ENCODE measurements around the gene KCNH8. TPM values are rescaled to one million over a fixed set of nuclear protein-coding genes. Genes with fewer than 3 reads are reported as not detected.

Gene KCNH8
- total RNA-seq, 2 experiments from 2014 or later: not detected

DNA sequence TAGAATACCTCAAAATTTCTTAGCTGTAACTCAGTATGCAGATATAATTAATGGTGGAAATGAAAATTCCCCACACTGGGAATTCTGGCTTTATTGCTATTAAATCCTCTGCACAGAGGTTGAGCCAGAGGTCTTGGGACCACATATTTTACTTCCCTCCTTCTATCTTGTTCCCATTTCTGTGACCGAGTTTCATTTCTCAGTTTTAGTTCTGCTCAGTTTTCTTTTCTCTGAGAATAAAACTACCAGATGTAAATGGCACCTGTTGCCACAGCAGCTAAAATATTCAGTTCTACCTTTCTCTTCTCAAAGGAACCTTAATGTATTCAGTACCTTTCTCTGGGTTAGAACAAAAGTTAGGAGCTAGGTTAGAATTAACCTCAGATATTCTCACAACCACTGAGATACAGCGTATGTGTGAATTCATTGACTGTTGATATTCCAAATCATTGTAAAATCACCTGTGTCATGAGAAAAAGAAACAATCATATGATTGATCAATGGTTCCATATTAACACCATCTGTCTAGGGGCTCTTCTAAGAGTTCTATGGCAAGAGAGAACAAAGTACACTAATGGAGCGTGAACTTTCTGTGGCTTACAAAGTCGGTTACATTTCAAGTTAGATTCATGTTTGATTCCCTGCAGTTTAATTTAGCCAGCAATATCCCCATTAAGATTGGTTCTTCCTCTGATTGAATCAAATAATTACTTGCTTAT lies 411.6 kb downstream of the KCNH8 start:
- CTCF ChIA-PET: no interaction called here
- intact Hi-C loops (cut with micrococcal nuclease): no loop called here
- POLR2A ChIA-PET: no interaction called here
- Mint-ChIP-seq H3K4me3 (no peak overlapping the region), H3K9me3 (peaks cover 2% of the 10 kb centered on the region), H3K27ac (no peak overlapping the region), H3K4me1 (ENCODE audit: low read depth) (no peaks in the 10 kb centered on the region), H3K36me3 (ENCODE audit: low read depth) (no peaks in the 10 kb centered on the region), H3K27me3 (no peaks in the 10 kb centered on the region)
- ATAC-seq (no peak), DNase-seq (no peak)
- TF ChIP-seq, protein P1, sequence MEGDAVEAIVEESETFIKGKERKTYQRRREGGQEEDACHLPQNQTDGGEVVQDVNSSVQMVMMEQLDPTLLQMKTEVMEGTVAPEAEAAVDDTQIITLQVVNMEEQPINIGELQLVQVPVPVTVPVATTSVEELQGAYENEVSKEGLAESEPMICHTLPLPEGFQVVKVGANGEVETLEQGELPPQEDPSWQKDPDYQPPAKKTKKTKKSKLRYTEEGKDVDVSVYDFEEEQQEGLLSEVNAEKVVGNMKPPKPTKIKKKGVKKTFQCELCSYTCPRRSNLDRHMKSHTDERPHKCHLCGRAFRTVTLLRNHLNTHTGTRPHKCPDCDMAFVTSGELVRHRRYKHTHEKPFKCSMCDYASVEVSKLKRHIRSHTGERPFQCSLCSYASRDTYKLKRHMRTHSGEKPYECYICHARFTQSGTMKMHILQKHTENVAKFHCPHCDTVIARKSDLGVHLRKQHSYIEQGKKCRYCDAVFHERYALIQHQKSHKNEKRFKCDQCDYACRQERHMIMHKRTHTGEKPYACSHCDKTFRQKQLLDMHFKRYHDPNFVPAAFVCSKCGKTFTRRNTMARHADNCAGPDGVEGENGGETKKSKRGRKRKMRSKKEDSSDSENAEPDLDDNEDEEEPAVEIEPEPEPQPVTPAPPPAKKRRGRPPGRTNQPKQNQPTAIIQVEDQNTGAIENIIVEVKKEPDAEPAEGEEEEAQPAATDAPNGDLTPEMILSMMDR (IDR thresholded peaks at IDR 0.05): no peak

DNA sequence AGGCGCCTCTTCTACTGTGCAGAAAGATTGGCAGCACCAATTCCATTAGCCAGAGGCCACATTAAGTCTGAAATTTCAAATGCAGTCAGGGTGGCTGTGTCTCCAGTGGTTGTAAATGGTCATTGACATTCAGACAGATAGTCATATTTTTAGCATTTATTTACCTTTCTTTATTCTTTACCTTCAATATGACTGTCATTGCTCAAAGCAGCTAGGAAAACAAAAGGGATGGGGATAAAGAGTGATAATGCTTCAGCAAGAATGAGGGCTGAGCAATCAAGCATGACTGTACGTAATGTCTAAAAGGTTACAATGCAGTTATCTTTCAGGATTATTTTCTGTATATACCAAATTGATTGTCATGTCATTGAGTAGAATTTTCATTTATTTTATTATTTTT lies 425.3 kb downstream of the KCNH8 start:
- ATAC-seq (no peak), DNase-seq (no peak)
- Mint-ChIP-seq H3K4me1 (ENCODE audit: low read depth) (no peaks in the 10 kb centered on the region), H3K27ac (no peak overlapping the region), H3K36me3 (ENCODE audit: low read depth) (no peaks in the 10 kb centered on the region), H3K27me3 (no peaks in the 10 kb centered on the region), H3K4me3 (no peak overlapping the region), H3K9me3 (peaks cover under 1% of the 10 kb centered on the region)
- POLR2A ChIA-PET: no interaction called here
- CTCF ChIA-PET: no interaction called here
- TF ChIP-seq, protein P1 (IDR thresholded peaks at IDR 0.05): no peak
- intact Hi-C loops (cut with micrococcal nuclease): no loop called here

DNA sequence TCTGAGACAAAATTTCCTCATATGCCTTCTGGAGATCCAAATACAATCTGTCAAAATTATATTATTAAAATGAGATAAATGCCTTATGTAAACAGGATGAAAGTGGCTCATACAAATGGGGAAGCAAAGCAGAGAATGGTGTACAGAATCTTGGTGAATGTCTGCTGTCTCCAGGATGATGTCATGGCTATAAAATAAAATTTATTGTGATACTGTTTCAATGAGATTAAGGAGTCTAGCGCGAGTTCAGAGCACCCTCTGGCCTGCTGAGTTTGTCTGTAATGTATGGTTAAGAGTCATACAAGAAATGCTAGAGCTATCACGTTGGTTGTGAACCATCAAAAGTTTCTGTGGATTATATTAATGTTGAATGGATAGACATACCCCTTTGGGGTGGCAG lies 426.0 kb downstream of the KCNH8 start:
- H3K27ac Mint-ChIP-seq: no peak overlapping the region
- ChIA-PET POLR2A (no interaction called here), CTCF (no interaction called here)
- no peak overlapping the region for H3K4me3 Mint-ChIP-seq
- TF ChIP-seq, protein P1 (IDR thresholded peaks at IDR 0.05): no peak
- H3K27me3 Mint-ChIP-seq: no peaks in the 10 kb centered on the region
- H3K4me1 Mint-ChIP-seq (ENCODE audit: low read depth): no peaks in the 10 kb centered on the region
- no peaks in the 10 kb centered on the region for H3K9me3 Mint-ChIP-seq
- no peak for DNase-seq
- intact Hi-C loops (cut with micrococcal nuclease): no loop called here
- ATAC-seq: no peak
- no peaks in the 10 kb centered on the region for H3K36me3 Mint-ChIP-seq (ENCODE audit: low read depth)

DNA sequence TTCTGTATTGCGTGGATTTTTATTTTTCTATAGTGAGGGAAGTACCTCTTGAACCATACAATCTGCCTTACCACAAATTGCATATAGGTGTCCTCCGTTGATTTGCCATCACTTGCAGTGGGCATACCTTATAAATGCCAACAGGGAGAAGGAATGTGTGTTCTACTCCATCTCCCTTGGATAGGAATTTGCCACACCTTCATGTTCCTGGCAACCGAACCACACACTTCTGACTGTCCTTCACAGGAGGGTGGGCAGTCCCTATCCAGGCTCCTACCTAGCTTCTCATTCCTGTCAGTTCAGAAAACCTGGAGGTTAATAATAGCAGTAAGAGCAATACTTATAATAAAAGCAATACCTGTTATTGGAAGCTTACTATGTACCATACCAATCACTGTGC lies 428.0 kb downstream of the KCNH8 start:
- no peak overlapping the region for H3K4me3 Mint-ChIP-seq
- H3K4me1 Mint-ChIP-seq (ENCODE audit: low read depth): no peaks in the 10 kb centered on the region
- no peaks in the 10 kb centered on the region for H3K9me3 Mint-ChIP-seq
- intact Hi-C loops (cut with micrococcal nuclease): no loop called here
- DNase-seq (no peak), ATAC-seq (no peak)
- H3K36me3 Mint-ChIP-seq (ENCODE audit: low read depth): no peaks in the 10 kb centered on the region
- ChIA-PET POLR2A (no interaction called here), CTCF (no interaction called here)
- TF ChIP-seq, protein P1 (IDR thresholded peaks at IDR 0.05): no peak
- H3K27ac Mint-ChIP-seq: no peak overlapping the region
- H3K27me3 Mint-ChIP-seq: no peaks in the 10 kb centered on the region

Small RNA genes within 50 kb of the gene (microRNA-seq; reads per million reads assigned to microRNA genes)
- not detected for gene MIR4791 (ENCODE audit: borderline microRNAs expressed, borderline replicate concordance)
